Measurements from ENCODE around the gene HES5. TPM values are rescaled to one million over a fixed set of nuclear protein-coding genes. Genes with fewer than 3 reads are reported as not detected.

The HES5 gene
- polyA plus RNA-seq, 3 donors = not detected

DNA sequence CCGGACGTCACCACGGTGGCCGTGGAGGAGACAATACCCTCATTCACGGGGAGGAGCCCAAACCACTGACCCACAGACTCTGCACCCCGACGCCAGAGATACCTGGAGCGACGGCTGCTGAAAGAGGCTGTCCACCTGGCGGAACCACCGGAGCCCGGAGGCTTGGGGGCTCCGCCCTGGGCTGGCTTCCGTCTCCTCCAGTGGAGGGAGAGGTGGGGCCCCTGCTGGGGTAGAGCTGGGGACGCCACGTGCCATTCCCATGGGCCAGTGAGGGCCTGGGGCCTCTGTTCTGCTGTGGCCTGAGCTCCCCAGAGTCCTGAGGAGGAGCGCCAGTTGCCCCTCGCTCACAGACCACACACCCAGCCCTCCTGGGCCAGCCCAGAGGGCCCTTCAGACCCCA is 33.1 kb upstream of the HES5 start:
- H3K9me3 ChIP-seq (replicated peaks in 1 of 2; ENCODE audit: control insufficient read depth in 1 of 2, insufficient read depth in 1 of 2, low read length in 2 of 2) = no peaks in the 10 kb centered on the region
- peaks cover 5% of the 10 kb centered on the region for H3K4me1 Mint-ChIP-seq
- no peak overlapping the region for H2AFZ ChIP-seq (ENCODE audit: insufficient read depth, low read depth, low read length, poor library complexity, severe bottlenecking)
- WGBS (ENCODE audit: insufficient coverage) = 95% methylated on average over 17 of the region's 18 CpGs
- peaks cover 6 to 13% (median 7%) of the 10 kb centered on the region in 3 donors for H3K27me3 Mint-ChIP-seq (ENCODE audit: low read depth in 3 of 3)
- no peak for DNase-seq
- H3K9ac ChIP-seq (ENCODE audit: insufficient read depth, low read length, poor library complexity, severe bottlenecking) = no peak overlapping the region
- no peaks in the 10 kb centered on the region for H3K27me3 ChIP-seq (ENCODE audit: control insufficient read depth in 2 of 2, insufficient read depth in 2 of 2, low read length in 2 of 2)
- H3K4me2 ChIP-seq (replicated peaks; ENCODE audit: extremely low read depth, low read length, poor library complexity, severe bottlenecking) = no peak overlapping the region
- peaks cover 57% of the 10 kb centered on the region for H4K20me1 ChIP-seq (ENCODE audit: insufficient read depth, low read length)
- peaks cover 4 to 6% of the 10 kb centered on the region in 2 donors for H3K4me1 ChIP-seq (ENCODE audit: control insufficient read depth in 1 of 2, insufficient read depth in 2 of 2, low read length in 2 of 2)
- H3K36me3 ChIP-seq (replicated peaks in 1 of 2; ENCODE audit: control insufficient read depth in 1 of 2, insufficient read depth in 2 of 2, low read length in 2 of 2) = peaks cover 55 to 58% of the 10 kb centered on the region in 2 donors
- peaks cover 37 to 52% of the 10 kb centered on the region in 2 donors for H3K36me3 Mint-ChIP-seq
- H3K4me3 Mint-ChIP-seq = no peak overlapping the region
- no peak overlapping the region for H3K27ac ChIP-seq (ENCODE audit: low read depth in 1 of 2, low read length in 2 of 2)
- intact Hi-C loops (cut with micrococcal nuclease) = no loop called here
- no peak overlapping the region for H3K4me3 ChIP-seq (replicated peaks in 1 of 3; ENCODE audit: low read depth in 2 of 3, low read length in 3 of 3)
- peaks cover 4% of the 10 kb centered on the region for H3K79me2 ChIP-seq (ENCODE audit: insufficient read depth, low read length)
- TF ChIP-seq, protein P1, sequence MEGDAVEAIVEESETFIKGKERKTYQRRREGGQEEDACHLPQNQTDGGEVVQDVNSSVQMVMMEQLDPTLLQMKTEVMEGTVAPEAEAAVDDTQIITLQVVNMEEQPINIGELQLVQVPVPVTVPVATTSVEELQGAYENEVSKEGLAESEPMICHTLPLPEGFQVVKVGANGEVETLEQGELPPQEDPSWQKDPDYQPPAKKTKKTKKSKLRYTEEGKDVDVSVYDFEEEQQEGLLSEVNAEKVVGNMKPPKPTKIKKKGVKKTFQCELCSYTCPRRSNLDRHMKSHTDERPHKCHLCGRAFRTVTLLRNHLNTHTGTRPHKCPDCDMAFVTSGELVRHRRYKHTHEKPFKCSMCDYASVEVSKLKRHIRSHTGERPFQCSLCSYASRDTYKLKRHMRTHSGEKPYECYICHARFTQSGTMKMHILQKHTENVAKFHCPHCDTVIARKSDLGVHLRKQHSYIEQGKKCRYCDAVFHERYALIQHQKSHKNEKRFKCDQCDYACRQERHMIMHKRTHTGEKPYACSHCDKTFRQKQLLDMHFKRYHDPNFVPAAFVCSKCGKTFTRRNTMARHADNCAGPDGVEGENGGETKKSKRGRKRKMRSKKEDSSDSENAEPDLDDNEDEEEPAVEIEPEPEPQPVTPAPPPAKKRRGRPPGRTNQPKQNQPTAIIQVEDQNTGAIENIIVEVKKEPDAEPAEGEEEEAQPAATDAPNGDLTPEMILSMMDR (IDR thresholded peaks at IDR 0.05) = no peak
- H3K27ac Mint-ChIP-seq = no peak overlapping the region
- no peaks in the 10 kb centered on the region for H3K9me3 Mint-ChIP-seq

DNA sequence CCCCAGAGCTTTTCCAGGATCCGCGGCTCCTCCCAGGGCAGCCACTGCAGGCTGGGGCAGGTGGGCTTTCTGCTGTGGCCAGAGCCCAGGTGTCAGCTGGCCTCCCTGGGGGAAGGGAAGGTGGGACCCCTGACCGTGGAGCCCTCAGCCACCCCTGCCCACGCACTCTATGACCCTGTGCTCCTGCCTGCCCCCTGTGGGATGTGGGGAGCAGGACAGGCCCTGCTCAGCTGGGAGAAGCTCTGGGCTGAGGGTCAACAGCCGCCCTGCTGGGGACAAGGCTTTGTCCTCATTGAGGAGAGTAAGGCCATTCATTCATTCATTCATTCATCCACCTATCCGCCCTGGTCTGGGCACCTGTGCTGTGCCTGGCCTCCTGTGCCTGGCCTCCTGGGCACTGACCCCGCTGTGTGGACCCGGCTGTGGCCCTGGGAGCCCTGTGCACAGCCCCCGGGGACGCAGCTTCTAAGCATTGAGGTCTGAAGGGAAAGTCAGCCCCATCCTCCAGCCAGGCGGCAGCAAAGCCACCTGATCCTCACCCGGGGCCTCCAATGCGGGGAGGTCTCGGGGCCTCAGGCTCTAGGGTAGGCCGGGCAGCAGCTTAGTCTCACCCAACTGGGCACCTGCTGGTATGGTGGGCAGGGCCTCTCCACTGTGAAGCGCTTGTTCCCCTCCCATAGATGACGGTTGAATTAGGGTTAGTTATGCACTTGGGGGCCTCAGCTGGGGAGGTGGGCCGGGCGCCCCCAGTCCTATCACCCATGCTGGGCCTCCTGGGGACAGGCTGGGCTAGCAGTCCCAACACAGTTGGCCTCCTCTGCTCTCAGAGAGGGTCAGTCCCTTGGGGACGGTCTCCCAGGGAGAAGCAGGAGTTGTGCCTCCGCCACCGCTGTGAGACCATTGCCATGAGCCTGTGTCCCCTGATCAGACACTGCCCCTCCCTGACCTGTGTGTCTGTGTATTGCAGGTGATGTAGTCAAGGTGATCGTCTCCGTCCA is 32.1 kb upstream of the HES5 start:
- no peak overlapping the region for H3K27ac Mint-ChIP-seq
- intact Hi-C loops (cut with micrococcal nuclease) = no loop called here
- H2AFZ ChIP-seq (ENCODE audit: insufficient read depth, low read depth, low read length, poor library complexity, severe bottlenecking) = no peak overlapping the region
- no peak overlapping the region for H3K27ac ChIP-seq (ENCODE audit: low read depth in 1 of 2, low read length in 2 of 2)
- H3K36me3 ChIP-seq (replicated peaks in 1 of 2; ENCODE audit: control insufficient read depth in 1 of 2, insufficient read depth in 2 of 2, low read length in 2 of 2) = peaks cover 61 to 65% of the 10 kb centered on the region in 2 donors
- no peaks in the 10 kb centered on the region for H3K27me3 ChIP-seq (ENCODE audit: control insufficient read depth in 2 of 2, insufficient read depth in 2 of 2, low read length in 2 of 2)
- no peak overlapping the region for H3K9ac ChIP-seq (ENCODE audit: insufficient read depth, low read length, poor library complexity, severe bottlenecking)
- H3K4me1 ChIP-seq (ENCODE audit: control insufficient read depth in 1 of 2, insufficient read depth in 2 of 2, low read length in 2 of 2) = peaks cover 14 to 16% of the 10 kb centered on the region in 2 donors
- H3K4me2 ChIP-seq (replicated peaks; ENCODE audit: extremely low read depth, low read length, poor library complexity, severe bottlenecking) = no peak overlapping the region
- no peak for DNase-seq
- peaks cover 64% of the 10 kb centered on the region for H4K20me1 ChIP-seq (ENCODE audit: insufficient read depth, low read length)
- H3K9me3 Mint-ChIP-seq = no peaks in the 10 kb centered on the region
- H3K27me3 Mint-ChIP-seq (ENCODE audit: low read depth in 3 of 3) = peaks cover 6 to 10% (median 10%) of the 10 kb centered on the region in 3 donors
- peaks cover 14% of the 10 kb centered on the region for H3K79me2 ChIP-seq (ENCODE audit: insufficient read depth, low read length)
- peaks cover 44 to 59% of the 10 kb centered on the region in 2 donors for H3K36me3 Mint-ChIP-seq
- no peaks in the 10 kb centered on the region for H3K9me3 ChIP-seq (replicated peaks in 1 of 2; ENCODE audit: control insufficient read depth in 1 of 2, insufficient read depth in 1 of 2, low read length in 2 of 2)
- H3K4me3 Mint-ChIP-seq = no peak overlapping the region
- WGBS (ENCODE audit: insufficient coverage) = 99% methylated on average over 10 of the region's 24 CpGs
- TF ChIP-seq, protein P1 (IDR thresholded peaks at IDR 0.05) = peak; percentile 86
- no peak overlapping the region for H3K4me3 ChIP-seq (replicated peaks in 1 of 3; ENCODE audit: low read depth in 2 of 3, low read length in 3 of 3)
- H3K4me1 Mint-ChIP-seq = peaks cover 14% of the 10 kb centered on the region
